Stimulated activated CD4-positive, alpha-beta T cell treated with anti-CD3 and anti-CD28 coated beads, Interleukin-1b, Interleukin-23, amount 100 ng/mL, for 1 hour (primary cell): ENCODE results near the gene FTO.
"Not testable (repeated sequence)": the region's sequence is repeated elsewhere in the genome, so short reads cannot be mapped to it uniquely, and the experiment has no call there.

Source experiments
- DNase-seq, 2 donors: peaks; one replicate each; pipeline ENCODE4 v3.0.0-alpha.2; 2020; ENCODE audit warnings: low read depth in 2 of 2

The FTO gene

DNA sequence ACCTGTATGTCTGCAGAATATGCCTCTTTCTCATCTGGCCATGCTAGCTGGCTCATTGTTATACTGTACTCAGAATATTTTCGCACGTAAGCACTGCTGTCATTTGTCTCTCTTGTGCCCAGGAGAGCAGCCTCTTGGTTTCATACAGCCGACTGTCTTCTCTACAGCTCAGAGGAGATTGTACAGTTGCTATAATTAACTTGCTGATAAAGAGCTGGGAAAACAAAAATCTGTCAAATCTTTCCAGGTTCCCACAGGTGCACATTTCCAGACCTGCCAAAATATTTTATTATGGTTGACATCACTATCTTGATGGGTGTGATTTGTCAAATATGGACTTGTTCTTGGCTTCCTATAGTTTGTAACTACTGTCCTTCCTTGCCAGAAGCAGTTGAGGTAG, 122.7 kb downstream of the FTO start:
- no peak for DNase-seq

DNA sequence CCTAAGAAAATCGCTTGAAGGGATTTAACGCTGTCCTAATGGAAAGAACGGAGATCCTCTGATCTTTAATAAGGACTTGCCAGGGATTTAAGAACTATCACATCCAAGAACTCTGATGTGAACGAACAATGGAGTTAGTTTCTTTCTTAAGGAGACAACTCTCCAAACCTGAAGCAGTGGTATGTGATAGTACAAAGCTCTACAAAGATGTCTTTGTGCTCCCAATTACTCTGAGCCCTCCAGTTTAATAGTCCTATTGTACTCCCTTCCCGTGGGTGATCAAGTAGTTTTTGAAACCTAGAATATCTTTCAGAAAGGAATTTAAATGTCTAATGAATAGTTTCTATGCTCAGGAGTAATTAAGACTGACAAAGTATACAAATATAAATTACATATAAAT, 123.8 kb downstream of the FTO start:
- DNase-seq: no peak

DNA sequence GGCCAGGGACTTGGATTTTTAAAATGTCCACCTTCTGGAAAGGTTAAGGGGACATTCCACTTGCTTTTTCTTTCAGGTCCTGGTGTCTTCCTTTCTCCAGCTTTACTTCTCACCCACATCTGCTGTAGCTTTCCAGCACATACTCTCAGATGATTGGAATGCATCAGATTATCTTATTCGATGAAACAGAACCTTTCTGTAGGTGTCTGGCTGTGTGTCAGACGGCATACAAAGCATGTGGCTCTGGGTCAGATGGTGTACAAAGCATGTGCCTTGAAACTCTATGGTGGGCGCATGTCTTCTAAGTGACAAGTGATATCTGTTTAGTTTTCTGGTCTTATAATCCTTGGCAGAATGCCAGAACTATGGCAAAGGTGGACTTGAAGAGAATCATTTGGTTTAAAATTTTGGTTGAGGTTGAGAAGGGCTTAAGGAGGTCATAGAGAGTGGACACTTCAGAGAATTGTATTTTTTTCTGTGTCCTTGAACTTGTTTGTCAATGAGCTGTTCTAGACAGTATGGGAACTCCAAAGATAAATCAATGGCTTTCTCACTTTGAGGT, 125.3 kb downstream of the FTO start:
- no peak for DNase-seq

DNA sequence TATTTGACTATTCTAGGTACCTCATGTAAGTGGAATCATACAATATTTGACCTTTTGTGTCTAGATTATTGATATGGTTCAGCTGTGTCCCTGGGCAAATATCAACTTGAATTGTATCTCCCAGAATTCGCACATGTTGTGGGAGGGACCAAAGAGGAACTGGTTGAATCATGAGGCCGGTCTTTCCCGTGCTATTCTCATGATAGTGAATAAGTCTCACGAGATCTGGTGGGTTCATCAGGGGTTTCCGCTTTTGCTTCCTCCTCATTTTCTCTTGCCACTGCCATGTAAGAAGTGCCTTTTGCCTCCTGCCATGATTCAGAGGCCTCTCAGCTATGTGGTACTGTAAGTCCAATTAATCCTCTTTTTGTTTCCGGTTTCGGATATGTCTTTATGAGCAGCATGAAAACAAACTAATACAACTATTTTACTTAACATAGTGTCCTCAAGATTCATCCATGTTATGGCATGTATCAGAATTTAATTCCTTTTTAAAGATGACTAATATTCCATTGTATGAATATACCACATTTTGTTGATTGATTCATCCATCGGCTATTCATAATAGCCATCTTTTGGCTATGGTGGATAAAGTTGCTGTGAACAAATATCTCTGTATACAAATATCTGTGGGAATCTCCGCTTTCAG, 129.1 kb downstream of the FTO start:
- DNase-seq: no peak

DNA sequence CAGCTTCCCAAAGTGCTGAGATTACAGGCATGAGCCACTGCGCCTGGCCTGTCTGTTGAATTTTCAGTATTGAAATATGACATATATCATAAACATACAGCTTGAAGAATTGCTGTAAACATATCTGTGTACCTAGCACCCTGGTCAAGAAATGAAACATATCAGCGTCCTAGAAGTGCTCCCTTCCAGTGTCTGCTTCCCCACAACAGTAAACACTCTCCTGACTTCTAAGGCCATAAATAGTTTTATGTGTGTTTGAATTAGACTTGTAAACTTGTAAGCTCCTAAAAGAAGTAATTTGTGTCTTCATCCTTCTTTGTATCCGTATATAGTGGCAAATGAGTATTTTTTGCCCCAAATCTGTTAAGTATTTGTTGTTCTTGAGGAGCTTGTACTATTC, 132.2 kb downstream of the FTO start:
- no peak for DNase-seq

DNA sequence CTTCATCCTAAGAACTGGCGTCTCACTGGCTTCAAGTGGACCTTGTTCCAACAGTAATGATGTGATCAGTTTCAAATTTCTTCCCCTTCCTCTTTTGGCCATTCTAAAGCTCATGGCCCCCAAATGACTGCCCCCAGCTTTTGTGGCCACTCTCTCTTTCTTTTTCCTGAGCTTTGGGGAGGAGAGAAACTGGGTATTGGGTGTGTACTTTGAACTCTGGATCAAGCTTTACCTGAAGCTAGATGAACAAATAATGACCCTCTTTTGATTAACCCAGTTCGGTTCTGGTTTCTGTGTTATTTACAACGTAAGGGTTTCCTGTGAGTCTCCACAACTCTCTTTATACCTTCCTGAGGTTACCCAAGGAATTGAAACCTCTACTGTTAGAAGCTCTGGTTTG, 132.7 kb downstream of the FTO start:
- DNase-seq: no peak

DNA sequence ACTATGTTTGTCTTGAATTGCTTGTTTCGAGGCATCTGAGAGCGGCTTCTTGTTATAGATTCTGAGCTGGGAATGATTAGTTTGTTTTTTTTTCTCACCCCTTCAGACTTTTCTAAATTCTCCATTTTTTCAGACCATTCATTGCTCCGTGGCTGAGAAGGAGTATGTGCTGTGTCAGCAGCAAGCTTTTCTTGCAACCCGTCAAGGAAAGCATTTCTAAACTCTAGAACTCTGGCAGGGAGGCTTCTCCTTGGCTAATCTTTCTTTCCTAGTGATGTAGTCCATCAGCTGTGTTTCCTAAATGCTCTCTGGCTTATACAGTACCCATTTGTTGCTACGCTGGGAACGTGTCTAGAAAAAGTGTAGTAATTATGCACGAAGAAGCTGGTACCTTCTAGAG, 133.5 kb downstream of the FTO start:
- DNase-seq: no peak

DNA sequence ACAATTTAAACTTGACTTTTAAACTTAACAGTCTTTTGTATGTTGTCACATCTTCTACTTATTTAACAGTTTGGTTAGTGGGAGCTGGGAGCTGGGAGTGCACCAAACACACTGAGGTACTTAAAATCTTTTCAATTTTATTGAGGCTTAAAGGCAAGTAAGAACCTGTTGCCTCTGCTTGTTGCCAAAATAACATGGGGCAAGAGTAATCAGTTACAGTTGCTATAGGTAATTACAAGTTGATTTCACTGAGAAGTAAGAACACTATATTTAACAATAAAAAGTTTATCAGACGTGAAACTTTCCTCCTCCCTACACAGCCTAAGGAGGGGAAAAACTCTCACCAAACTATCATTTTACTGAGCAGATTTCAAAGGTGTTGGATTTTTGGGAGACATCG, 135.2 kb downstream of the FTO start:
- DNase-seq: no peak

DNA sequence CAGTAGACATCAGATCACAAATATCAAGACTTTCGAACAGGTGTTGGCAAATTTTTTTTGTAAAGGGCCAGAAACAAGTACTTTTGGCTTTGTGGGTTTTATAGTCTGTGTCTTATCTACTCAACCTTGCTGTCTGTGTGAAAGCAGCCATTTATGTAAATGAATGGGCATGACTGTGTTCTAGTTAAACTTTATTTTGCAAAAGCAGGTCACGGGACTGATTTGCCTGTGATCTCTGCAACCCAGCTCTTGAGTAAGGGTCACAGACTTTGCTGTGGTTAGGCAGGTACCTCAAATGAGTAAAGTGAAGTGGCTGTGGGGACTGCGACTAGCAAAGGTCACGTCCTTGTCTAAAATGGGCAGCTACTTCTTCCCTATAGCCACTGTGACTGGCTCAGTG, 136.5 kb downstream of the FTO start:
- no peak for DNase-seq

DNA sequence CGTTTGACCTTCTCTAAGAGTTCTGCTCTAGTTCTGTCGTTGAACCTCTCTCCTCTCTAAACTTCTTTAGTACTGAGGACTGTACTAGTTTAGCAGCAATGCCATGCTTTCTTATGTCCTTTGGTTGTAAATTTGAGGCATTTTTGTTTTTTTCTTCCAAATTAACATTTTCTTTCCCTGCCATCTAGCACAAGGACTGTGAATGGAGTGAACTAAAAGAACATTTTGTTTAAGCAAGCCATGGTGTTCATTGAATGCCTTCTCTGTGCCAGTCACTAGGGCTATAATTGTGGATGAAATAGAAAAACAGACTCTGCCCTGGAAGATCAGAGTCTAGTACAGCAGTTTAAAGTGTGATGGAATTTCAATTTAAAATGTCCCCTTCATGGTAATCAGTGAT, 137.9 kb downstream of the FTO start:
- no peak for DNase-seq

DNA sequence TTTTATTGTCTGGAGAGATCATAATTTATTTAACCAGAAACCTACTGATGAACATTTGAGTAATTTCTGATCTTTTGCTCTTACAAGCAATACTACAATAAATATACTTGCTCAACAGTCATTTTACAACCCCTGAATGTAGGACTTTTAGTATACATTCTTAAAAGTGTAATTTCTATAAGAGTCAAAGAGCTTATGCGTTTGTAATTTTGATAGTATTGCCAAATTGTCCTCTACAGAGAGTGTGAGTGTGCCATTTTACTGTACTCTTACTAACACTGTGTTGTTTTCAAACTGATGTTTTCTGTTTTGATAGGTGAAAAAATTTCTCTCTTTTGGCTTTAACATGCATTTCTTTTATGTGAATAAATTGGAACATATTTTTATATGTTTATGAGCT, 139.1 kb downstream of the FTO start:
- DNase-seq: no peak

DNA sequence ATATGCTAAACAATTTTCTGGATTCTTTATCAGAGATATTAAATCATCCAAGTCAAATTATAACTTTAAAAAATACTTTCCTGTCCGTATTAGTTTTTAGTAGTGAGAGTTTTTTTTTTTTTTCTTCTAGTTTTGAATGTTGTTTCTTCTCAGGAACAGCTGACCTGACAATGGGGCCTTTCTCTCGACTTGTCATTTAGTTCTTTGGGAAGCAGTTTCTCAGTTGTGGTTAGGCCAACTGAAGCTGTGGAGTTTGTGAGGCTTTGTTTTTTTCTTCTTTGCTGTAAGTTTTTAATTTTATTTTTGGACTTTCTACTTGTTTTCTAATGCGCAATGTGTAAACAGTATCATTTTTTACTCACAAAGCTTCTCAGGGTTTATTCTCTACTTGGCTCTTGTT, 140.8 kb downstream of the FTO start:
- no peak for DNase-seq

DNA sequence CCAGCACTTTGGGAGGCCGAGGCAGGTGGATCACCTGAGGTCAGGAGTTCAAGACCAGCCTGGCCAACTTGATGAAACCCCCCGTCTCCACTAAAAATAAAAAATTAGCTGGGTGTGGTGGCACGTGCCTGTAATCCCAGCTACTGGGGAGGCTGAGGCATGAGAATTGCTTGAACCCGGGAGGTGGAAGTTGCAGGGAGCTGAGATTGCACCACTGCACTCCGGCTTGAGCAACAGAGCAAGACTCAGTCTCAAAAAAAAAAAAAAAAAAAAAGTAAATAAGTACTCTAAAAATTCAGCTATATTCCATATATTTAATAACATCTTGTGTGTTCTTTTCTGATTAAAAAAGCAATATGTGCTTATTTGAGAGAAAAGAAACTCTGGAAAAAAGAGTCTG, 142.6 kb downstream of the FTO start:
- DNase-seq: not testable (repeated sequence)

DNA sequence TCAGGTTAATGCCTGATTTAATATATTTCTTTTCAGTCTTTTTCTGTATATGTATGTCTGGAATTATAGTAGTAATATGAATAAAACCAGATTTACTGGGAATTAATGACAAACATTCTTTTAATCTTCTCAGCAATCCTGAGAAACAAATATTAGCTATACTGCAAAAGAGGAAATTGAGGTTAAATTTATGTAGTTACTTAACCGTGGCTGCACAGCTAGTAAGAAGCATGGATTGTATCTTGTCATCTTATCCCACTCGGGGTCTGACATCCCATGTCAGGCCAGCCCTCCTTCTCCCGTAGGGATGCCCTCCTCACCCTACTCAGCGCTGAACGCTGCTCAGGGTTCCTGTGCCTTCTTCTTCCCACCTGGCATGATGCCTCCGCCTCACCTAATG, 143.0 kb downstream of the FTO start:
- DNase-seq: no peak

DNA sequence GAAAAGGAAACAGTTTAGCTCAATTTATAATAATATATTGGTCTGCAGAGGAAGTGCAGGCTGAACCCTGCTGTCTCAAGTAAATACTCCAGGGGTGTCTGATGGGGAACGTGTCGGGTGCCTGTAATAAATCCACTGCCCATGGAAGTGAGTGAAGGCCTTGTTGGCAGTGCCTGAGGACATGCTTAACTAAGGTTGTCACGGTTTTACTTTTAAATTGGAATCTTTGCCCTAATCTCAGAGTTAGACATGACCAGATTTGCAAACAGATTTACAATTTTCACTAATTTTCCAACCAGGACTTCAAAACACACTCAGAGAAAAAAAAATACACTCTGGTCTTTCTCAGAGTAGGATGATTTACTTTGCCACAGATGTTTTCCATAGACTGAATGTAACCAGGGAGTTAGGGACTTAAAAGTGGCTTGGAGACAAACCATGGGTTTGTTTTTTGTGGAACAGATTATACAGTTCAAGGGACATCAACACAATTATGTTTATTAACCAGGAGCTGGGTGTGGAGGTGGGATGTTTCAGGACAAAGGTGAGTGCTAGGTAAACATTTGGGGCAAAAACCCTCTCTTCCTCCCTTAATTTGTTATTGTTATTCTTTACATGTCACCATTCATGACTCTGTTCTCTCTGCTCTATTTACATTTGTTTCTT, 144.5 kb downstream of the FTO start:
- no peak for DNase-seq

DNA sequence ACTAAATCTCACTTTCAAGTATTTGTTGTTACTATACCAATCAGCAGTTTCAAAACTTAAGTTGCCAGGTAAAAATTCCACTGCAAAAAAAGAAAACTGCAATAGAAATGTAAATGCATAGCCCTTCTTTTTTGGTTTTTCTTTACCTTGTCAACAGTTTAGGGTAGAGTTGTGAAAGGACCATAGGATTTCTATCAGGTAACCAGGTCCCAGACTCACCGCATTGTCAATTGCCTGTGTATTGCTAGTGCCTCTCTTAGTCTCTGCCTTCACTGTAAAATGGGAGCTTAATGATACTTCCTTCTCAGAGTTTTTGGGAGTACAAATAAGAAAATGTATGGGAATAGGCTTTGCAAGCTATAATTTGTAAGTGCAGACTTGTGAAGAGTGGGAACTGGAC, 145.0 kb downstream of the FTO start:
- DNase-seq: no peak

DNA sequence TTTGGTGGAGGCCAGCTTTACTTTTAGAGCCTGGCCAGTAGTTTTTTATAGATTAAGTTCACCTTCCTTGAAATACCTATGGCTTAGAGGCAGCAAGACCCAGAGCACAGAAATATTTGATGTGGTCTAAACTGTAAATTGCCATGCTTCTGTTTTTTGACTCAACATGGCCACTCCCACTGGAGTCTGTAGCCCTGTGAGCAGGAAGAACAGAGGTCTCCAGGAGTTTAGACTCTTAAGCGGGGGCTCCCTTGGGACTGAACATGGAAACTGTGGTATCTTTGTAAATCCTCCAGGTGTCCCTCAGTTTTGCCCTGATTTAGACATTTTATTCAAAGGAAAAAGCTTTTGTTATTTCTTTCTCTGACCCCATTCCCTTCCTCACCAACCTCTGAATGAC, 145.6 kb downstream of the FTO start:
- DNase-seq: no peak

DNA sequence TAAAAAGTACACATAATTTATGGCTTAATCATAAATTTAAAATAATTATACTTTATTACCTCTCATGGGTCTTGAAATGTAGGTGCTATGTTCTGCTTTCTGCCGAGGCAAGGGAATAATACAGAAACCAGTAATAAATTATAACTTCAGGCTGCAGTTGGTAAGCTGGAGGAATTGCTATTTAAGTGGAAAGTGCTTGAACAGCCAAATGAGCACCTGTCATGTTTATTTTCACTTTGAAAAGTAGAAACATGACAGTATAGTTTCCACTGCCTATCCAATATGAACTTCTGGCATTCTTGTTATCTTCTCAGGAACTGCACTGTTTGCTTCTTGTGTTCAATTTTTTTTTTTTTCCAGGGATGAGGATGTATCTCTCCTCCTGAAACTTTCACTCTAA, 146.0 kb downstream of the FTO start:
- no peak for DNase-seq

DNA sequence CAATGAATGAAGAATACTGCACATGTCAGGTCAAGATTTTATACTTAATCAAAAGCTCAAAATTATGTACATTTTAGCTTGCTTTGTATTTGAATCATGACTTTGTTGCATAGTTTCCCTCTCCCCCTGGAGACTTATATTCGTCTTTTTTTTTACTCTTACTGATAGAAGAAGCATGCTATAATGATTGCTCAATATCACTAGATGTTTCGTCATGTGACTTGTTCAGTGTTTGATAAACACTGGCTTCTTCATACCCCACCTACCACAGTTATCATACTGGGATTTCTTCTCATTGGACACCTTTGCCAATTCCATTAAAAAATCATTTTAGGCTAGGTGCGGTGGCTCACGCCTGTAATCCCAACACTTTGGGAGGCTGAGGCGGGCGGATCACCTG, 148.7 kb downstream of the FTO start:
- DNase-seq: no peak

DNA sequence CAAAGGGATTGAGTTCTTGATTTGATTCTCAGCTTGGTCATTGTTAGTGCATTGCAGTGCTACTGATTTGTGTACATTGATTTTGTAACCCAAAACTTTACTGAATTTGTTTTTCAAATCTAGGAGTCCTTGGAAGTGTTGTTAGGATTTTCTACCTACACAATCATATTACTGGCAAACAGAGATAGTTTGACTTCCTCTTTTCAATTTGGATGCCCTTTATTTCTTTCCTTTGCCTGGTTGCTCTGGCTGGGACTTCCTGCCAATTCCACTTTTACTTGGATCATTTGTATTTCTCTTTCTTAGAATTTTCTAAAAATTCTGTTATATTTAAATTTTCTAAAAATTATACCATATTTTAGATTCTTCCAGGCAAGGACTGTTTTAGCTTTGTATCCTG, 151.1 kb downstream of the FTO start:
- DNase-seq: no peak

DNA sequence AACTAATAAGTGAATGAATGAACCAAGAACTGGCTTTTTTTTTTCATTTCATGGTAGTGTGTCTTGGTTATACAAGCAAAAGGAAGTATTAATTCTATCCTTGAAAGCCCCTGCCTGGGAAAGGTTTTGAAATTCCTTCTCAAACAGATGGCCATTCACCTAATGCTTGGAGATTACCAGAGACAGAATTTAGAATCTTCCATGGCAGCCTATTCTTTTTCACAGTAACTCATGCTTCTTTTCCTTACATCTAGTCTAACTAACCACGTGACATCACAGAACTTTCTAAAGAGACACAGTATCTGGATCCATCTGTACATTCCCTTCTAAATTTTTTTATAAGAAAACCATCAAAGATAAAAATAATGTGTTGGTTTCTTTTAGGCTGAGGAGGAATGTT, 151.6 kb downstream of the FTO start:
- DNase-seq: no peak

DNA sequence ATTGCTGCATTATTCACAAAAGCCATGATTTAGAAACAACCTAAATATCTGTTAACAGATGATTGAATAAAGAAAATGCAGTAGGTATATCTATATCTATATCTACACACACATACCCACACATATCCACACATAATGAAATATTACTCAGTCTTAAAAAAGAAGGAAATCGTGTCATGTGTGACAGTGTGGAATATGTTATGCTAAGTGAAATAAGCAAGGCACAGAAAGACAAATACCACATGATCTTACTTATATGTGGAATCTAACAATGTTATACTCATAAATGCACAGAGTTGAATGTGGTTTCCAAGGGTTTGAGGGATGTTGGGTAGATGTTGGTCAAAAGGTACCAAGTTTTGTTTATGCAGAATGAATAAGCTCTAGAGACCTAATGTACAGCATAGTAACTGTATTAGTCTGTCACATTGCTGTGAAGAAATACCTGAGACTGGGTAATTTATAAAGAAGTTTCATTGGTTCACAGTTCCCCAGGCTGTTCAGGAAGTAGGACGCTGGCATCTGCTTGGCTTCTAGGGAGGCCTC, 156.1 kb downstream of the FTO start:
- no peak for DNase-seq

DNA sequence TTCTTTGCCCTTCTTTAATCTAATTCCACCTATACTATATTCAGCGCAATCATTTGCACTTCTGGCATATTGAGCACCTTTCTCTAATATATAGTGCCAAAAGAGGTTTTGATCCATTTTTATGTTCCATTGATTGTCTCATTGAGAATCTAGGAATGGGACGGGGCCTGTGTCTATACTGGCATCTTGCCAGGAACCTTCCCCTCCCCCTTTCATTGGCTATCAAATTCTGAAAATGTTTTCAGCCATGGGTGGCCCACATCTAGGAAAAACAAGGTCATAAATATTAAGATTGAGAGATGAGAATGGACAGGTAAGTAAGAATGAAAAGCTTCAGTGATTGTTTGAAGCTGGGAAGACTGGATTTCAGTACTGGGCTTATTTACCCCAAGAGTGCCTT, 159.9 kb downstream of the FTO start:
- DNase-seq: no peak
